Endometrial microvascular endothelial cells (primary cell): ENCODE results near the gene LCN1. TPM values are rescaled to one million over a fixed set of nuclear protein-coding genes. Genes with fewer than 3 reads are reported as not detected.
"Not testable (repeated sequence)": the region's sequence is repeated elsewhere in the genome, so short reads cannot be mapped to it uniquely, and the experiment has no call there.

ENCODE experiments used
- in situ Hi-C: cut with HindIII; loops from 2 replicates; pipeline ENCODE4 v1.10.0; 2017; ENCODE audit warnings: low sequenced_read_pairs, low pct_unique_long_range_greater_than_20kb; ENCODE audit errors: inconsistent ontology term
- total RNA-seq: library from RNA; depleted of rRNA; stranded (reverse); fragments of >200 nt; gene quantifications from one replicate; pipeline ENCODE4 v1.2.3, GENCODE V29; 2015; ENCODE audit errors: inconsistent ontology term

The LCN1 gene
- total RNA-seq, 1 donor from 2014 or later, result not detected

DNA sequence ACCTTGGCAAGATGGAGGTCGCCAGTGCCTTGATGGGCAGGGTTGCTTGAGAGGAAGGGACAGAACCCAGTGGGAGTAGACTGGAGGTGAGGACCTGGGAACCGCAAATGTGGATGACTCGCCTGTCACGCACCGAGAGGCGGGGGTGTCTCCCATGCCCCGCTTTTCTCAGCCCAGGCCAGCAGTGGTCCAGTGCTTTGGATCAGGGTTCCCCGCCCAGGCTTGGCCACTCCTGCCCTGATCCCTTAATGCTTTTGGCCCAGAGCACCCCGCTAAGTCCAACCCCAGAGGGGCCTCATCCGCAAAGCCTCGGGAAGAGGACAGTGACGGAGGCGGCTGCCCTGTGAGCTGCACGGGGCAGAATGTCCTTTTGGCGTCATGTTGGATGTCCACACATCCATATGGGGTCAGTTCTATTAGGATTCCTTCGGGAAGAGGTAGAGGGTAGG, 18.3 kb upstream of the LCN1 start:
- in situ Hi-C loops, result no loop called here

DNA sequence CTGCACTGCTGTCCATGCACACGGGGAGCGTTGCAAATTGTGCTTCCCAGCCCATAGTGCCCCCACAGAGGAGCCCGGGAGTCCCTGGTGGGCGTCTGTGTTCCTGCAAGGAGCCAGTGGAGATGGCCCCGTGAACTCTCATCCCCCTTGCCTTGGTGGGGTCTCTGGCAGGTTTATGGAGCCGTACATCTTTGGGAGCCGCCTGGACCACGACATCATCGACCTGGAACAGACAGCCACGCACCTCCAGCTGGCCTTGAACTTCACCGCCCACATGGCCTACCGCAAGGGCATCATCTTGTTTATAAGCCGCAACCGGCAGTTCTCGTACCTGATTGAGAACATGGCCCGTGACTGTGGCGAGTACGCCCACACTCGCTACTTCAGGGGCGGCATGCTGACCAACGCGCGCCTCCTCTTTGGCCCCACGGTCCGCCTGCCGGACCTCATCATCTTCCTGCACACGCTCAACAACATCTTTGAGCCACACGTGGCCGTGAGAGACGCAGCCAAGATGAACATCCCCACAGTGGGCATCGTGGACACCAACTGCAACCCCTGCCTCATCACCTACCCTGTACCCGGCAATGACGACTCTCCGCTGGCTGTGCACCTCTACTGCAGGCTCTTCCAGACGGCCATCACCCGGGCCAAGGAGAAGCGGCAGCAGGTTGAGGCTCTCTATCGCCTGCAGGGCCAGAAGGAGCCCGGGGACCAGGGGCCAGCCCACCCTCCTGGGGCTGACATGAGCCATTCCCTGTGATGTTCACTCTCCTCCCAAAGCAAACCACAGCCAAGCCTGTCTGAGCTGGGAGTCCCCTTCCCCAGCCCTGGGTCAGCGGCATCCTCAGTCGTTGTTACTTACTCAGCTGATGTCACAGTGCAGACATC, 17.6 kb upstream of the LCN1 start:
- in situ Hi-C loops, result no loop called here

DNA sequence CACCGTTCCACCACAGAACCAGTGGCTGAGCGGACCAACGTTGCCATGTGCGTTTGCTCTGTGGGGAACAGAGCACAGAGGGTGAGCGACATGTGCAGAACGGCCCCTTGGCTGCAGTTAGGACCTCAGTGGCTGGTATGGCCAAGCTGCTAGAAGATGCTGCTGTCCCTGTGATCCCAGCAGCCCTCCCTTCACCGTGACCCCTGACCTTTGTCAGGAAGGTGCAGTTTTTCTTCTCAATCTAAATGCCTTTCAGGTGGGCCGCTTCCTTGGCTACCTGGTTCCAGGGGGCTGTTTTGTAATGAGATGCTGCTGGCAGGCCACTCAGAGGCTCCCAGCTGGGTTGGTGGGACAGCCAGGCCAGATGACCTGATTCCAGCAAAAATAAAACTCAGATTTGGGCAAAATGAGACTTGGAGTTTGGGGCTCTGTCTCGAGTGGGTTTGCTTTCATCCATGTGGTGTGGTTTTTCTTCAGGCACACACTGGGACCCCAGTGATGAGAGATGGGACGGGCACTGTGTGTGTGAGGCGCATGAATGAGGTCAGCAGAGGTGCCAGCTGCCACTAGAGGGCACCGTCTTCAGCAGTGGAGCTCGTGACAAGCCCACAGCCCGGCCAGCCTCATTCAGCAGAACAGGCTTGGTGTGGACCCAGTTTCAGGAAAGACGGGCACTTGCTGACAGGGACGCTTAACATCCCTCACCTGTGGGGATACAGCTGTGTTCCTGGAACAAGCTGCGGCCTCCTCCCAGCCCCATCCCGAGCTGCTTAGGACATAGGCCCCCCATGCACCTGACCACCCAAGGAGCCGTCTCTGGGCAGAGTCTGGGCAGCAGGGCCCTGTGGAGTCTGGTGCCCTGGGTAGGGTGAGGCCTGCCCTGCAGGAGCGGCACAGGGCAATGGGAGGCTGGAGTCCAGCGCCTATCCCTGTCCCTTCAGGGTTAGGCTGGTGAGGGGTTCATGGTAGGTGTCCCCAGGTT, 16.7 kb upstream of the LCN1 start:
- in situ Hi-C loops, result no loop called here

DNA sequence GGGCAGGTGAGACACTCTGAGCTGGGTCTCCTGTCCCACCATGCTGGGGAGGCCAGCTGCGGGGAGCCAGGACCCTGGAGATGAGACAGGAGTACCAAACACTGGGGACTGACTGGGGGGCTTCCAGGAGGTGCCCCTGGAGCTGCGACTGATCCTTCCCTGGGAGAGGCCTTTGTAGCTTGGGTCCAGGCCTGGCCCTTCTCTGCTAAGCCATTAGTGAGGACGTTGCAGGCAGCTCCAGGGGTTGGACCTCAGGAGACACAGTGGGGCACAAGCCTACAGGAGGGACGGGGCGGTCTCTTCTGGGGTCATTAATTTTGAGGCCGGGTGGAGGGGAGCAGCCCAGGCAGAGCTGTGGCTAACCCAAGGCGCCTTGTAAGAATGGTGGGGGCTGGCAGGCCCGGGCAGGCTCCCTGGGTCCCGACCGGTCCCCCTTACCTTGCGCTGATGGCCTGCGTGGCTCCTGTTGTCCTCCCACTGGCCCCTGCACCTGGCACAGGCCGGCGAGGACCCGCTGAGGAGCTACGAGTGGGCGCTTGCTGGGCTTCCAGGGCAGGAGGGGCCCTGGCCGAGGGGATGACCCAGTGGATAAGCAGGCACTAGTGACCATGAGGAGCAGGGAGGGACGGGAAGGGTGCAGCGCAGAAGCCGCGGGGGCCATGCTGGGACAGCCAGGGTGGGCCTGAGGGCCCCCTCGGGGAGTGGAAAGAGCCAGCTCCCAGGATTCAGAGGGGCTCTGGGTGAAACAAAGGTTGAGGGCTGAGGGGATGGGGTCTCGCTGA, 15.6 kb upstream of the LCN1 start:
- in situ Hi-C loops, result no loop called here

DNA sequence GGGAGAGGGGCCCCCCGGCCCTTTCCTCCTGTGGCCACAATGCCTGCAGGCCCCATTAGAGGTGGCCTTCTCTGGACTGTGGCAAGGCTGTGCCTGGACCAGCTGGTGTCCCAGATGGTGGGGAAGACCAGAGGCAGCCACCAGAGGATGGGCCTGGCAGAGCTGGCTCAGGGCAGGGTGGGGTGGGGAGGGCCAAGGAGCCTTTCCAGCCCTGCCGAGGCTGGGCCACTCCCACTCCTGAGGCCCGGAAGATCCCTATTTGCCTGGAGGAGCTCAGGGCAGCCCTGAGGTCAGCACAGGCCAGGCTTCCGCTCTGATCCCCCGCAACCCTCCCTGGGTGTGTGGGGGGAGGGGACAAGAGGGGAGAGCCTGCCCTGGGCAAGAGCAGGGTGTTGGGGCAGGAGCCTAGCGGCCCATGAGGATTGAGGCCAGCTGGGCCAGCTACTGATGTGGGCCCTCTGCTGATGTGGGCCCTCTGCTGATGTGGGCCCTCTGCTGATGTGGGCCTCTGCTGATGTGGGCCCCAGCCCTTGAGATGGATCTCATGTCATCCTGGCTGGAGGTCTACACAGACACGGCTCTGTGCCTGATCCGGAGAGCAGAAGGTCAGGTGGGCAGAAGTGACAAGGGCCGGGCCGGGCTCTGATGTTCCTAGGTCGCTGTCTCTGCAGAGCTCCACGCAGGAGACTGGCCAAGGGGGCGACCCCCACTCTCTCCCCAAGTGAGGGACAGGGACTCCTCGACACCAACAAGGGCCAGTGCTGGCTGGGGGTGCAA, 14.7 kb upstream of the LCN1 start:
- in situ Hi-C loops, result no loop called here

DNA sequence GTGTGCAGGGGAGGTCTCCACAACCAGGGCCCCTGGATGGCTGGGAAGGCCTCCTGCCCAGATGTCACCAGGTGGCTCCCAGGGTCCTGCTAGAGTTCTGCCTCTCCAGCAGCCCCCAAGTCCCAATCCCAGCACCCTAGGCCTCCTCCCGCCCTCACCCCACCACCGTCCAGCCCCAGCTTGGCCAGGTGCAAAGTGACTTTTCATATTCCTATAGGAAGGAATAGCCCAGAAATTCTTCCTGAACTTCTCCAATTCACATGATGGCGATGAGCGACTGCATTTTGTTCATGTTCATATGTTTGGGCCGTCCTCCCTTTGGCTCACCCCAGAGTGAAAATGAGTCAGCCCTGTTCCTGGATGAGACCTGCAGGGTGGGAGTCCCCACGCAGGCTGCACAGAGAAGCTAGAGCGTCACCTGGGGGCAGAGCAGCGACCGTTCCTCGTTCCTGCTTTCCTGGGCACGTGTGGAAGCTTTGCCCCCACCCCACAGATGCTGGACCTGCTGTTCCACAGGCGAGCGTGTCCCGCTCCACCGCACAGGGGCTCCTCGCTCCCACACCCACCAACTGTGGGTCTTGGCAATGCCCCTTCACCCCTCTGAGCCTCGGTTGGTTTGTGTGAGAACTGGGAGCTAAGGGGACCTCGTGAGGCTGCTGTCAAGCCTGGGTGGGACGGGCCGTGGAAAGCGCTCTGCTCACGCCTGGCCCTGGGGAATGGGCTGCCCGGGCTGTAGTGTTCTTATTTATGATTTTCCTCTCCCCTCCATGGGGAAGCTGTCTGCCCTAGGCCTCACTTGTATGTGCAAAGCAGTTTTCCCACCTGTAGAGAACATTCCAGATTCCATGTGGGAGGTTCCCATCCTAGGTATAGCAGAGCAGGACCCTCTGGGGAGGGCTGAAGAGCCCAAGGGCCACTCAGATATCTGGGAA, 13.9 kb upstream of the LCN1 start:
- in situ Hi-C loops, result no loop called here

DNA sequence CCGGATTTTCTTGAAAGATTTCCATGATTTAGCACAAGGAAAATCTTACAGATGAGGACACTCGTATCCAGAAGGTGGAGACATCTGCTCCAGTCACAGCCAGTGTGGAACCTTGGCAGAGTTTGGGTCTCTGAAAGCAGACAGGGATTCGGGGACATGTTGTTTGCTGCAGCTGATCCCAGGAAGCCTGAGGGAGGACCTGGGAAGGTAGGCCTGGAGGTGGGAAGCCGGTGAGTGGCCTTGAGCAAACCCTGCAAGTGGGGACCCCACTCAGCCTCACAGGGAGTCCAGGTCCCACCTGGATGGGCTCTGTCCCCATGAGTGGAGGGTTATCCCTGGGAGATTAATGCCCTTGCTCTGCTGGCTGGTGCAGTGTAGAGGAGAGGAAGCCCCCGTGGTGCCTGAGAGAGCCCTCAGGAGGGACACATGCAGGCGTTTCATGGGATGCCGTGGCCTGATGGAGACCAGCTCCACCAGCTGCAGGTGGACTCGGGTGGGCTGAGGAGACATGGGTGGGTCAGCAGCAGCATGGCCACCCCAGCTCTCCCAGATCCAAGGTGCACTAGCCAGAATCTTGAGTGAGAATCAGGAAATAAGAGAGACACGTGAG, 12.9 kb upstream of the LCN1 start:
- in situ Hi-C loops, result no loop called here

DNA sequence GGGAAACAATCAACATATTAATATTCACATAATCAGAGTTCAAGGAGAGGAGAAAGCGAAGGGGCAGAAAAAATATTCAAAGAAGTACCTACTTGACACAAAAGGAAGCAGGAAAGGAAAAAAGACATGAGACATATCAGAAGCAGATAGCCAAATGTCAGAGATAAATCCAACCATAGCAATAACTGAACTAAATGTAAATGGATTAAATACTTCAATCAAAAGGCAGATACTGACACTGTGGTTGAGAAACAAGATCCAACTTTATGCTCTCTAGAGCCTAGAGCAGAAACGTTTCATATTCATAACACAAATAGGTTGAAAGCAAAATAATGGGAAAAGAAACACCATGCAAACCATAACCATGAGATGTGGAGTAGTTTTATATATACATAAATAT, 11.8 kb upstream of the LCN1 start:
- in situ Hi-C loops, result no loop called here

DNA sequence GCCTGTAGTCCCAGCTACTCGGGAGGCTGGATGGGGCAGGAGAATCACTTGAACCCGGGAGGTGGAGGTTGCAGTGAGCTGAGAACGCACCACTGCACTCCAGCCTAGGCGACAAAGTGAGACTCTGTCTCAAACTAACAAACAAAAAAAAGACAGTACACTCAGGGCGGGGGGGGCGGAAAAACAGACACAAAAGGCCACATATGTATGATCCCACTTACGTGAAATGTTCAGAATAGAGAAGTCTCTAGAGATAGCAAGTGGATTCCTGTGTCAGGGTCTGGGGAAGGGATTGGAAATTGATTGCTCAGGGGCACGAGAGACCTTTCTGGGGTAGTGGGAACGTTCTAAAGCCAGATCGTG, 9.0 kb upstream of the LCN1 start:
- in situ Hi-C loops, result no loop called here

DNA sequence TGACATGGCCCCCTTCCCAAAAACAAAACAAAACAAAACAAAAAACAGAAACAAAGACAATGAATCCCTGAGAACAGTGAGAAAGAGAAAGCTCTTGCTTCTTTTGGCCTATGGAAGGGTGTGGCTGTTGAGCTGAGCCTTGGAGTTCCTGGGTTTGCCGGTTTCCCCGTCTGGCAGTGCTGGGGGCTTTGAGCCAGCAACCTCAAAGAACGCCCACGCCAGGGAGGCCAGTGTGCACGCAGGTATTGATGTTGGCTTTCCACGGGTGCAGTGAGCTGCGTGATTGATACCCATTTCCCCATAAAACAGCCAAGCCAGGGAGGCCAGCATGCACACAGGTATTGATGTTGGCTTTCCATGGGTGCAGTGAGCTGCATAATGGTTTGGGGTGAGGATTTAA, 8.3 kb upstream of the LCN1 start:
- in situ Hi-C loops, result no loop called here

DNA sequence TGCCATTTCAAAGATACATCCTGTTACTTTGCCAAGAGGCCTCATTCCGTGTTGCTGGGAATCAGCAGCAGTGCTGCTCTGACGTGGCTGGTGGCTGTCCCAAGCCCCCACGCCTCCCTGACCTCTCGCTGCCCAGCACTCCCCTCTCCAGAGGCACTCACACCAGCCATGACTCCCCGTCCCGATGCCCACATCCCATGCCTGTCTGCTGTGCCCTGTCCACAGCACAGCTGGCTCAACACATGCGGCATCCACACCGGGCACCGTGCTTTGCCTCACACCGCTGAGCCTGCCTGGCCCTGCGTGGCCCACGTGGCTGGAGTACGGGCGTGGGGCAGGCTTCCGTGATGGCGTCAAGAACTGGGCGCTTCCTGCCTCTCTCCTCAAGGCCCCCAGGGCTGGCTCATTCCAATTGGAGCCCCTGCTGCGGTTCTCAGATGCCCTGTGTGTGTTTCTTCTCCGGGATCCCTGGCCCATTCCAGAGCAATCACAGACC, 7.8 kb upstream of the LCN1 start:
- in situ Hi-C loops, result no loop called here

DNA sequence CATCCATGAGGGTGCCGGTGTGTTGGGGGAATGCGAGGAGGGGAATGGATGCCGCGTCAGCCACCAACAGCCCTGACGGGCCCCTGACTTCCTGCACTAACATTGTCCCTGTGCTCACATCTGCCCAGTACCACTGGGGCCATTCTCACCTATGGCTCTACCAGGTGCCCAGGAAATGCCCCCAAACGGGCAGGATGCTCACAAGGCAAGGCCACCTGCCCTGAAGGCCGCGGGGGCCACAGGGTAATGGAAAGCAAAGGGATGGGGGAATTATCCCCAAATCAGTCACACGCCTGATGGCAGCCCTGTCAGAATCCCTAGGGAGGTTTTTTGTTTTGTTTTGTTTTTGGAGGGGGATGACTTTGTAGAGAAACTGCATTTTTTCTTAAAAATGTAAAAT, 7.3 kb upstream of the LCN1 start:
- in situ Hi-C loops, result not testable (repeated sequence)

DNA sequence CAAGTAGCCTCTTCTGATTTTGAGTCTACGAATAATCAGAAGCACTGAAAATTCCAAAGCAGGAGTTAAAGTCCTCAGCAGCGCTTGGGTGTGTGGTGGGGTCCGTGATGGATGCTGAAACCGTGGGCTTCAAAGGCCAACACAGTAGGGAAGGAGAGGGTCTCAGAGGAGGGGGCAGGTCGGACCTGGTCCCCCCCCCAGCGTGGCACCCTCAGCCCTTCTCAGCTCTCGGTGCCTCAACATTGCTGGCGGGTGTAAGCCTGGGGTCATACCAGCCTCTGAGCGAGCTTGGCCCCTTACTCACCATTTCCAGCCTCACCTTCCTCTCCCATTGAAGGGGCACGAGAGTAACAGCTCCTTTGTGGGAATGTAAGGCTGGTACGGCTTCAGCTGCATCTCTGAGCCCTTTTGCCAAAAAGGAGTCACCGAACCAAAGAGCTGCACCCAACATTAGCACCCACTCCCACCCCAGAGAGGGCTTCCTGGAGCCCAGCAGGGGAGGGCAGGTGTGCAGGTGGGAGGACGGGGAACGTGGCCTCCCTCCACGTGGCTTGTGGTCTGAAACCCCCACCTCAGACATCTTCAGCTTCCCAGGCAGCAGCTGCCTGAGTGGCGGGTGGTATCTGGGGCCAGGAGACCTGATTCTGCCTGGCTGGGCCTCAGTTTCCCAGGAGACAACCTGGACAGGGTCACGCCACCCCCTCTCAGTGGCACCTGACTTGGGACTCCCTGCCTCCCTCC, 6.7 kb upstream of the LCN1 start:
- in situ Hi-C loops, result no loop called here

DNA sequence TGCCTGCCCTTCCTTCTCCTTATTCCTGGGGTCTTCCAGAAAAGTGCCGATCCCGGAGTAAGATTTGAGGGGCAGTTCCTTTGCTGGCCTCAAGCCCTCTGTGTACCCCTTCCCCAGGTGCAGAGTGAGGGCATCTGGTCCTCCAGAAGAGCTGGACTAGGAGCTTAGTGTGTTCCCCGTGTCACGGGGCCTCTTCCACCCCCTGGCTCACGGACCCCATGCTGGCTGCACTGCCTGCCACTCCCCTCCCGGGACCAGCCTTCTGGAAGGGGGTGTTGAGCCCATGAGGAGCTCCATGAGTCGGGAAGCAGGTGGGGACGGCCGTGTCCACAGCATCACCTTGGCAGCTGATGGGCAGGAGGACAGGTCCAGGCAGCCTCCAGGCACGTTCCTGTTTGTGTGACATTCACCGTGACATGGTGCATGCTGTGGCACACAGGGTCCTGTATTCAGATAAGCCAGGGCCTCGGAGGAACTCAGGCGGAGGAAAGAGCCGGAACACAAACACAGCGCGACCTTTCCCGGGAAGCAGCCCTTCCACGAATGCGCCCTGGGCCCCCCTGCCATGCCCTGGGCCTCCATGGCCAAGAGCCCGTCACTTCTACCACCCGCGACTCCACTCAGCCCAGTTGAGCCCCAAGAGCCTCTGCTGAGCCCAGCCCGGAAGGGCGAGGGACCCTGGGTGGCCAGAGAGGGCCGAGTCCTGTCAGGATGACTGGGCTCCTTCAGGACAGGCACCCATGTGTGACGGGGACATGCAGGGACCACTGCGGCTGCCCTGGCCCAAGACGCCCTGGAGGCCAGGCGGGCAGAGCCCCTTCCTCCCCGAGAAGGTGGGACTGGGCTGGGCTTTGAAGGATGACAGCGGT, 5.9 kb upstream of the LCN1 start:
- in situ Hi-C loops, result no loop called here

DNA sequence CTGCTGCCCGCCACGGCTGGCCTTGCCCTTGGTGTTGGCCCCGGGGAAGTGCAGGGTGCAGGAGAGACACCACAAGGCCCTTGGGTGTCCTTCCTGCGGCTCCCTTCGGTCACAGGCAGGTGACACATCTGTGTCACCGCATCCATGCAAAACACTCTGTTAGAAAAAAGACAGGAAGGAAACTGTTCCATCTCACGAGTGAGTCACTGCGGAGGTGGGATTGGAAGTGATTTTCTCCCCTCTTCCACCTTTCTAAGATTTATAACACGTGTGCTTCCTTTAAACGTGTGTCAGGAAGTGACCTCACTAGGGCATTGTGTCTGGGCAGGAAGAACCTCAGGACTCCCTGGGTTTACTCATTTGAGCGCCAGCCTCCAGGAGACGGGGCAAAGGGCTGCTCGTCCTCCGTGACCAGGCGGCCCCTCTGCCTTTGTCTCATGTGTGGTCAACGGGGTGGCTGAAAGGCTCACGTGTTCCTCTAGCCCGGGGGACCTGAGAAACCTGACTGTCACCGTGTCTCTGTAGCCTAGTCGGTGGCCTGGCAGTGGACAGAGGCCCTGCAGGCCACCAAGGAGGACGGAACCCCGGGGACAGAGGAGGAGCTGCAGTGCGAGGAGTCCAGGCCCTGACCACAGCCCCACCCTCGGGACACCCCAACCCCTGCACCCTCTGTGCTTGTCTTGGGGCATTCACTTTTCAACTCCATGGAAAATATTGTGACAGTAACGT, 4.9 kb upstream of the LCN1 start:
- in situ Hi-C loops, result no loop called here
